HCT116 (cell line): ENCODE data around the gene OCA2.

ENCODE experiments used
- CTCF ChIP-seq, 3 experiments: fragments of 200-600 bp in 1 of 3; sonication (generic) in 1 of 3; IDR thresholded peaks in 2 of 3; conservative IDR thresholded peaks in 1 of 3; 2 replicates each; pipeline ENCODE4 v1.5.1; 2012 to 2017; ENCODE audit warnings: low read depth in 2 of 3, low read length in 2 of 3, antibody characterized with exemption in 1 of 3, borderline replicate concordance in 1 of 3, control low read depth in 1 of 3, mild to moderate bottlenecking in 1 of 3, mixed read lengths in 1 of 3, mixed run types in 1 of 3, moderate library complexity in 1 of 3; ENCODE audit not compliant: insufficient read depth in 1 of 3
- ZNF274 ChIP-seq: fragments of 200-500 bp; sonication (Bioruptor generic); IDR thresholded peaks from 2 replicates; pipeline ENCODE4 v1.6.1; 2014; ENCODE audit warnings: mild to moderate bottlenecking, low read depth, low read length, inconsistent platforms

GRCh38 chr15:28131400-28131799, 32.3 kb upstream of the OCA2 start:
- TF ChIP-seq CTCF (IDR thresholded peaks at IDR 0.05 in 2 of 3, conservative IDR thresholded peaks at IDR 0.05 in 1 of 3; ENCODE audit: borderline replicate concordance in 1 of 3, insufficient read depth in 1 of 3, low read depth in 2 of 3, low read length in 2 of 3), result no peak
- TF ChIP-seq ZNF274, result no peak
